ENCODE data around the gene RSBN1.

DNA sequence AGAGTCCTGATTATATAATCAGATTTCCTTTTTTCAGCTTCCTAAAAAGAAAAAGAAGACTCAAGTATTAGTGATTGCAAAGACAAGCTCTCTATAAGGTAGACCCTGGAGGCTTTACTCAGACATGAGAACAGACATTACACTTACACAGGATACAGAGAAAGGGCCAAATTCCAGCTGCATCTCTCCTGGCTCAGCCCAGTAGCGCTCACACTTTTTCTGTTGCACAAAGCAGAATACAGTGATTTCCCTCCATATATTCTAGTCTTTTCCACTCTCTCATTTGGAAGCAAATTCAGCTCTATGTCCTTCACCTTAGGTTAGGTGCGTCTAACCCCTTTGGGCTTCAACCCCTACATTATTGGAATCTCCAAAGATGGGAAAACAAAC is 44.1 kb upstream of the RSBN1 start:
- TF ChIP-seq, protein P1, sequence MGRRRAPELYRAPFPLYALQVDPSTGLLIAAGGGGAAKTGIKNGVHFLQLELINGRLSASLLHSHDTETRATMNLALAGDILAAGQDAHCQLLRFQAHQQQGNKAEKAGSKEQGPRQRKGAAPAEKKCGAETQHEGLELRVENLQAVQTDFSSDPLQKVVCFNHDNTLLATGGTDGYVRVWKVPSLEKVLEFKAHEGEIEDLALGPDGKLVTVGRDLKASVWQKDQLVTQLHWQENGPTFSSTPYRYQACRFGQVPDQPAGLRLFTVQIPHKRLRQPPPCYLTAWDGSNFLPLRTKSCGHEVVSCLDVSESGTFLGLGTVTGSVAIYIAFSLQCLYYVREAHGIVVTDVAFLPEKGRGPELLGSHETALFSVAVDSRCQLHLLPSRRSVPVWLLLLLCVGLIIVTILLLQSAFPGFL (CRISPR knock-in tag; IDR thresholded peaks at IDR 0.05; ENCODE audit: borderline replicate concordance), result no peak
- TF ChIP-seq SMAD3 (CRISPR knock-in tag; IDR thresholded peaks at IDR 0.05; ENCODE audit: borderline replicate concordance) (no peak), ZNF423 (CRISPR knock-in tag; IDR thresholded peaks at IDR 0.05) (no peak), HMGA2 (CRISPR knock-in tag; IDR thresholded peaks at IDR 0.05) (no peak), ZNF232 (CRISPR knock-in tag; IDR thresholded peaks at IDR 0.05) (no peak), KAT7 (CRISPR knock-in tag; IDR thresholded peaks at IDR 0.05; ENCODE audit: borderline replicate concordance) (no peak), GABPB1 (CRISPR knock-in tag; IDR thresholded peaks at IDR 0.05) (no peak)
- TF ChIP-seq, protein P2, sequence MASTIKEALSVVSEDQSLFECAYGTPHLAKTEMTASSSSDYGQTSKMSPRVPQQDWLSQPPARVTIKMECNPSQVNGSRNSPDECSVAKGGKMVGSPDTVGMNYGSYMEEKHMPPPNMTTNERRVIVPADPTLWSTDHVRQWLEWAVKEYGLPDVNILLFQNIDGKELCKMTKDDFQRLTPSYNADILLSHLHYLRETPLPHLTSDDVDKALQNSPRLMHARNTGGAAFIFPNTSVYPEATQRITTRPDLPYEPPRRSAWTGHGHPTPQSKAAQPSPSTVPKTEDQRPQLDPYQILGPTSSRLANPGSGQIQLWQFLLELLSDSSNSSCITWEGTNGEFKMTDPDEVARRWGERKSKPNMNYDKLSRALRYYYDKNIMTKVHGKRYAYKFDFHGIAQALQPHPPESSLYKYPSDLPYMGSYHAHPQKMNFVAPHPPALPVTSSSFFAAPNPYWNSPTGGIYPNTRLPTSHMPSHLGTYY (CRISPR knock-in tag; IDR thresholded peaks at IDR 0.05), result no peak
- TF ChIP-seq, protein P3, sequence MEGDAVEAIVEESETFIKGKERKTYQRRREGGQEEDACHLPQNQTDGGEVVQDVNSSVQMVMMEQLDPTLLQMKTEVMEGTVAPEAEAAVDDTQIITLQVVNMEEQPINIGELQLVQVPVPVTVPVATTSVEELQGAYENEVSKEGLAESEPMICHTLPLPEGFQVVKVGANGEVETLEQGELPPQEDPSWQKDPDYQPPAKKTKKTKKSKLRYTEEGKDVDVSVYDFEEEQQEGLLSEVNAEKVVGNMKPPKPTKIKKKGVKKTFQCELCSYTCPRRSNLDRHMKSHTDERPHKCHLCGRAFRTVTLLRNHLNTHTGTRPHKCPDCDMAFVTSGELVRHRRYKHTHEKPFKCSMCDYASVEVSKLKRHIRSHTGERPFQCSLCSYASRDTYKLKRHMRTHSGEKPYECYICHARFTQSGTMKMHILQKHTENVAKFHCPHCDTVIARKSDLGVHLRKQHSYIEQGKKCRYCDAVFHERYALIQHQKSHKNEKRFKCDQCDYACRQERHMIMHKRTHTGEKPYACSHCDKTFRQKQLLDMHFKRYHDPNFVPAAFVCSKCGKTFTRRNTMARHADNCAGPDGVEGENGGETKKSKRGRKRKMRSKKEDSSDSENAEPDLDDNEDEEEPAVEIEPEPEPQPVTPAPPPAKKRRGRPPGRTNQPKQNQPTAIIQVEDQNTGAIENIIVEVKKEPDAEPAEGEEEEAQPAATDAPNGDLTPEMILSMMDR (IDR thresholded peaks at IDR 0.05), result no peak
- TF ChIP-seq, protein P4, sequence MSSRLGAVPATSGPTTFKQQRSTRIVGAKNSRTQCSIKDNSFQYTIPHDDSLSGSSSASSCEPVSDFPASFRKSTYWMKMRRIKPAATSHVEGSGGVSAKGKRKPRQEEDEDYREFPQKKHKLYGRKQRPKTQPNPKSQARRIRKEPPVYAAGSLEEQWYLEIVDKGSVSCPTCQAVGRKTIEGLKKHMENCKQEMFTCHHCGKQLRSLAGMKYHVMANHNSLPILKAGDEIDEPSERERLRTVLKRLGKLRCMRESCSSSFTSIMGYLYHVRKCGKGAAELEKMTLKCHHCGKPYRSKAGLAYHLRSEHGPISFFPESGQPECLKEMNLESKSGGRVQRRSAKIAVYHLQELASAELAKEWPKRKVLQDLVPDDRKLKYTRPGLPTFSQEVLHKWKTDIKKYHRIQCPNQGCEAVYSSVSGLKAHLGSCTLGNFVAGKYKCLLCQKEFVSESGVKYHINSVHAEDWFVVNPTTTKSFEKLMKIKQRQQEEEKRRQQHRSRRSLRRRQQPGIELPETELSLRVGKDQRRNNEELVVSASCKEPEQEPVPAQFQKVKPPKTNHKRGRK (CRISPR knock-in tag; IDR thresholded peaks at IDR 0.05; ENCODE audit: borderline replicate concordance), result no peak
- TF ChIP-seq, protein P5, sequence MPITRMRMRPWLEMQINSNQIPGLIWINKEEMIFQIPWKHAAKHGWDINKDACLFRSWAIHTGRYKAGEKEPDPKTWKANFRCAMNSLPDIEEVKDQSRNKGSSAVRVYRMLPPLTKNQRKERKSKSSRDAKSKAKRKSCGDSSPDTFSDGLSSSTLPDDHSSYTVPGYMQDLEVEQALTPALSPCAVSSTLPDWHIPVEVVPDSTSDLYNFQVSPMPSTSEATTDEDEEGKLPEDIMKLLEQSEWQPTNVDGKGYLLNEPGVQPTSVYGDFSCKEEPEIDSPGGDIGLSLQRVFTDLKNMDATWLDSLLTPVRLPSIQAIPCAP (CRISPR knock-in tag; IDR thresholded peaks at IDR 0.05), result no peak
